NOMO-1 treated with dmso at 0.1 percent for 144 hours (cell line): ENCODE data around the gene EPHB2.
A peak's percentile ranks its signal among the peaks of the same experiment; 100 is the strongest.

Experiments used
- DNase-seq: peaks from one replicate; lab custom pipeline; 2025; ENCODE audit not compliant: unreplicated experiment; lab: John Stamatoyannopoulos, UW

The EPHB2 gene

GRCh38 chr1:22876359-22877111, 165.9 kb downstream of the EPHB2 start:
- DNase-seq, result no peak

DNA sequence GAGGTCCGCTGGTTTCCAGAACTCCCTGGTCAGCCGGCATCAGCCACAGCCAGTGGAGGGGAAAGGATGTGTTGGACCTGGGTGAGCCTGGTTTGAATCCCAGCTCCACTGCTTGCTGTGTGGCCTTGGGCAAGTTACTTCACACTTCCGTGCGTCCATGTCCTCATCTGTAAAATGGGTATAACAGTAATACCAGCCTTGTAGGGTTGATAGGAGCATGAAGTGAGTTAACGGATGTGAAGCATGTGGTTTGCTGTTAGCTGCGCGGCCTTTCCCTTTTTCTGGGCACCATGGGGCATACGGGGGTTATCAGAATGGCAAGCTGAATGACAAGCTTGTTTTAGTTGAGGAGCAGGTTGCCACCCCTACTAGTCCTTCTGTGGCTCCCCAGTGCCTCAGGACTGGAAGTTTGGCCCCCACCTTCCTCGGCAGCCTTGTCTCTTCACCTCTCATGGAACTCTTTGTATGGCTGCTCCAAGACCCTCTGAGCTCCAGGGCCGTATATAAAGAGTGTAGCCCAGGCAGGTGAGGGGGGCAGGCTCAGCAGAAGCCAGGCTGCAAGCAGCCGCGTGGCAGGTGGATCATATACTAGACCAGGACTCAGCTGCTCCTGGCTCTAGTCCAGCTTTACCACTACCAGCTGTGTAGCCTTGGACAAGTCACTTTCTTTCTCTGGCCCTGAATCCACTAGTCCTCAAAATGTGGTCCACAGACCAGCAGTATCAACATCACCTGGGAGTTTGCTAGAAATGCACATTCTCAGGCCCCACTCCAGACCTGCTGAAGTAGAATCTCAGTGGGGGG, 166.7 kb downstream of the EPHB2 start:
- DNase-seq, result no peak

DNA sequence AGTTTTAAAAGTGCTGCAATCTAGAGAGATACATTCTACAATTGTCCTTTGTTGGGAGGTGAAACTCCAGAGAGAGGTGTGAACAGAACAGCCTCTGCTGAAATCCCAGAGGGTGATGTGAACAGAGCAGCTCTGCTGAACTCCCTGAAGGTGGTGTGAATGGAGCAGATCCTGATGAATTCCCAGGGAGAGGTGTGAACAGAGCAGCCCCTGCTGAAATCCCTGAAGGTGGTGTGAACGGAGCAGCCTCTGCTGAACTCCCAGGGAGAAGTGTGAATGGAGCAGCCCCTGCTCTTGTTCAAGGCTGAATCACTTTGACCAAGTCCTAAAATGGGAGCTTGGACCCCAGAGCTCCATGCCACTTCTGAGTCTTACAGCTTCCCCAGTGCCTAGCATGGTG, 167.3 kb downstream of the EPHB2 start:
- DNase-seq, result no peak

GRCh38 chr1:22878626-22879025, 168.0 kb downstream of the EPHB2 start:
- DNase-seq, result no peak

DNA sequence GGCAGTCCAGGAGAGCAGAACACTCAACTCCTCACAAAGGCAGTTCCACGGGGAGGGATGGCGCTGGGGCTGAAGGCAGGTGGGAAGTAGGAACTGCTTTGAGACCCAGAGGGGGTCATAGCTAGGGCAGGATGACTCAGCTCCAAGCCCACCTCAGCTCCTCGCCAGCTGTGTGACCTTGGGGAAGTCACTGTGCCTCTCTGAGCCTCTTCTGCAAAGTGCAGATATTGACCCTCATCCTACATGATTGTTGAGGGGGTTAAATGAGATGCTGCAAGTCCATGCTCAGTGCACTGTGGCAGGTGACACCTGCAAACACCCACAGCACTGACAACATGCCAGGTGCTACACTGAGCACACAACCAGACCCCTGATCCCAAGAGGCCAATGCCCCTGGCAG, 168.8 kb downstream of the EPHB2 start:
- no peak for DNase-seq

DNA sequence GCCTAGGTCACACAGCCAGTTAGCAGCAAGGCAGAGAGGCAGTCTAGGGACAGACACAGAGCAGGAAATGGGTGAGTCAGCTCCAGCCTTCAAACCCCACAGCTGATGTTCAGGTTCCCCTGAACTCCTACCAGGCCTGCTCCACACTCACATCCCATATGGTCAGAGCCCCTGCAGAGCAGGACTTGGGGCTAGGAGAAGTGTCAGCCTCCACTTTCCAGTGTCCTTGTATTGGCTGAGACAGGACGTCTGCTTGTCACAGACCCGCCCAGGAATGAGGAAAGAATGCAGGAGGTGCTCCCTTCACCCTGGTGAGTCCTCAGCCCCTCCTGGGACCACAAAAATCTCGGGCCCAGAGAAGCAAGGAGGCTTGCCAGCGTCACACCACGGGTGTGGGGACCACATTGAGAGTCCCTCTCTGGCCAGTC, 169.5 kb downstream of the EPHB2 start:
- no peak for DNase-seq

GRCh38 chr1:22883406-22883805, 172.8 kb downstream of the EPHB2 start:
- DNase-seq, result no peak

- no peak for DNase-seq
Measured at GRCh38 chr1:22884806-22885530, 174.3 kb downstream of the EPHB2 start.

DNA sequence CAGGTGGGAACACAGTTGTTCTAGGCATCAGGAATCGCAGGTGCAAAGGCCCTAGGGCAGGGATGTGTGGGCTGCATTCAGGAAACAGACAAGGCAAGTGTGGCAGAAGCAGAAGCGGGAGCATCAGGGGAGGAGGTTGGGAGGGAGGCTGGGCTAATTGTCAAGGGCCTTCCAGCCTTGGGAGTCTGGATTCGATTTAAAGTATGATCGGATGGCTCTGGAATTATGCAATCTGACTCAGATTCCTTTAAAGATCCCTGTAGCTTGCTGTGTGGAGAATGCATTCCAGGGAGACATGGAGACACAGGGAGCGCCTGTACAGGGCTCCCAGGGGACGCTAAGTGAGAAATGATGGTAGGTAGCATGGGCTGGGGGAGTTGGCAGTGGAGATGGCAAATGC, 175.6 kb downstream of the EPHB2 start:
- DNase-seq, result no peak

DNA sequence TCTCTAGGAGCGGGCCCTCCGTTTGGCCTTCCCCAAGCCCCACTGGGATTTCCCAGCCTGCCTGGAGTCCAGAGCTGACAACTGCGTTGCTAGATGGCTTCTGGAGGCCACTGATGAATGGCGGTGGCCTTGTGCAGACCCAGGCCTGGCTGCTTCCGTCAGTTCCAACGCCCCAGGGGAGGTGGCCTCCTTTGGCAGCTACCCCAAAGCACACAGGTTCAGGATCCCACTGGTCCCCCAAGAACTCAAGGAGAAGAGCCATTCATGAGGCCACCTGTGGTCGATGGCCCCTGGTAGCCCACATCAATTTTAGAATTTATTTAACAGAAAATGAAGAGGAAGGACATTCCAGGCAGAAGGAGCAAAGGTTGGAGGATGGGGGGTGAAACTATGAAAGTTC, 176.9 kb downstream of the EPHB2 start:
- no peak for DNase-seq

- no peak for DNase-seq
Measured at GRCh38 chr1:22888320-22889075, 177.9 kb downstream of the EPHB2 start.

- no peak for DNase-seq
Measured at GRCh38 chr1:22889213-22889827, 178.7 kb downstream of the EPHB2 start.

GRCh38 chr1:22892789-22893188, 182.2 kb downstream of the EPHB2 start:
- DNase-seq, result peak; percentile 13

DNA sequence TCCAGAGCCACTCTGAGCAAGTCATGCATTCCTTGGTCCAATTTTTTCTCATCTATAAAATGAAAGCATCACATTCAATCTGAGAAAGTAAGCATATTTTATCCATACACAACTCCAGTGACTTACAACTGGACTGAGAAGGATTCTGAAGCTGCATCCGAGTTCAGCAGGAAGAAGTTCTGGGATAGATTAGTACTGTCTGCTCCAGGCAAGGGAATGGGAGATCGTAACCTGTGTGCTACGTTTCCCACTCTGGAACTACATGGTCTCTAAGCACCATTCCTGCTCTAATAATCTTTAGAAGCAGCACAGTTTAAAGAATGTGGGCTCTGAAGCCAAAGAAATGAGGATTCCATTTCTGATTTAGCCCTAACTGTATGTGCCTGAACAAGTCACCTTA, 182.7 kb downstream of the EPHB2 start:
- no peak for DNase-seq

DNA sequence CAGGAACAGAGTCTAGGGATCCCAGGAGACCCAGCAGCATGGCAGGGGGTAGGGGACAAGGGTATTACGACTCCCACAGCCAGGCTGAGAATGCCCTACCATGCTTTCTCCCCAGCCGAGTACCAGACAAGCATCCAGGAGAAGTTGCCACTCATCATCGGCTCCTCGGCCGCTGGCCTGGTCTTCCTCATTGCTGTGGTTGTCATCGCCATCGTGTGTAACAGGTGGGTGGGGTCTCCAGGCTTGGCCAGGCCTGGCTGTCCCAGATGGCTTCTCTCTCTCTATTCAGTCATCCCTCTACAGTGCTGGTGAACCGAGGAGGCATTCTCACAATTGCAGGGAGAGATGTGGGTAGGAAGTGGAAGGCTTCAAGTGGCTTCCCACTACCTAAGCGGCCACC, 184.7 kb downstream of the EPHB2 start:
- DNase-seq, result no peak

DNA sequence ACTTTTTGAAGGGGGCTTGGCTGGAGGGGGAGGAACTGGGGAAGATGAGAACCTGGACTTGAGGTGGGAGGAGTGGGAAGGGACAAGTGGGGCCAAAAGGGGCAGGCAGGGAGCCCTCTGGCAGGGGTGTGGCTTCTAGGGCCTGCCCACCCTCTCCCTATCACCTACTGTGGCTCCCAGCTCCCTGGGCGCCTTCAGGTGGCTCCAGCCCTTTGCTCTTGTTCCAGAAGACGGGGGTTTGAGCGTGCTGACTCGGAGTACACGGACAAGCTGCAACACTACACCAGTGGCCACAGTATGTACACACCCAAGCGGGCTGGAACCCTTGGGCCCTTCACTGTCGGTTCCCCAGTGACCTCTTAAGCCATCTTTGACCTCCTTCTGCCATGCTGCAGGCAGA, 185.5 kb downstream of the EPHB2 start:
- DNase-seq, result no peak

DNA sequence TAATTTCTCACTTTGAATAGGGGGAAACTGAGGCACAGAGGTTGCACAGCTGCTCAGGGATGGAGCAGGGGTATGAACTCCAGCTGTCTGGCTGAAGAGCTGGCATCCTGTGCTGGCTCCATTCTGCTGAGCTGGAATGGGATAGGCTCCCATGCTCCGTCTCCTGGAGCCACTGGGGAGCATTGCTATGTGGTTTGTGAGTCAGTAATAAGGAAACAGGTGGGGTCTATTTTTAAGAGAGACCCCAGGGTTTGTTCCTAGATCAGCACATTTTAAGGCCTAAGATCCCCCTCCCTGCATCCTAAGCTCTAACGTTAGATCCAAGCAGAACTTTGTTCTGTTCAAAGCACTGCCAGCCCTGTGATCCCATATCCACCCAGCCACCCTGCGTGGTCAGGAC, 189.8 kb downstream of the EPHB2 start:
- DNase-seq, result no peak

DNA sequence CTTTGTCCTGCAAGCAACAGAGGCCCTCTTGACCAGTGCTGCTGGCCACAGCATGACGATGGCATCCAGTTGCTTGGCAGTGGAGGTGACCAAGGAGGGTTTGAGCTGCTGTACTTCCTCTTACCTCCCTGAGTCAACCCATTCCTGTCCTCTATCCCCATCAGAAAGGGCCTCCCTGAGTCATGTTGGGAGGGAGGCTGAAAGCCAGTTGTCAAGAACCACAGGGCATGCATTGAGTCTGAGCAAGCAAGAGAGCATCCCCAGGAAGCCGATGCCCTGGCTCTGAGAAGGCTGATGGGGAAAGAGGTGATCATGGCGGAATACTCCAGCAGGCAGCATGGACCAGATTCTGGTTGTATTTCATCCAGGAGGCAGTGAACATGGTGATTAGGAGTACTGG, 192.5 kb downstream of the EPHB2 start:
- no peak for DNase-seq

GRCh38 chr1:22906968-22907367, 196.3 kb downstream of the EPHB2 start:
- DNase-seq, result no peak

GRCh38 chr1:22907528-22907927, 196.9 kb downstream of the EPHB2 start:
- no peak for DNase-seq
